ENCODE measurements around the gene ZNF622. TPM values are rescaled to one million over a fixed set of nuclear protein-coding genes. Genes with fewer than 3 reads are reported as not detected.
A peak's percentile ranks its signal among the peaks of the same experiment; 100 is the strongest.
"Not testable (repeated sequence)": the region's sequence is repeated elsewhere in the genome, so short reads cannot be mapped to it uniquely, and the experiment has no call there.

The ZNF622 gene
- total RNA-seq, 1 donor from 2014 or later = 15.6 TPM

GRCh38 chr5:16437977-16438376, 27.6 kb downstream of the ZNF622 start:
- no peak for DNase-seq (ENCODE audit: low spot score)
- peak; percentile 37 for ATAC-seq

GRCh38 chr5:16436065-16436682, 29.4 kb downstream of the ZNF622 start:
- ATAC-seq; DNase-seq (ENCODE audit: low spot score): not testable (repeated sequence)

- ATAC-seq = no peak
- no peak for DNase-seq (ENCODE audit: low spot score)
These were observed 34.1 kb downstream of the ZNF622 start for GRCh38 chr5:16431490-16431889.

GRCh38 chr5:16430349-16431089, 35.1 kb downstream of the ZNF622 start:
- ATAC-seq (no peak), DNase-seq (ENCODE audit: low spot score) (no peak)

- no peak for DNase-seq (ENCODE audit: low spot score)
- no peak for ATAC-seq
These were observed 37.2 kb downstream of the ZNF622 start for GRCh38 chr5:16428359-16428758.

GRCh38 chr5:16427587-16427986, 38.0 kb downstream of the ZNF622 start:
- ATAC-seq = no peak
- DNase-seq (ENCODE audit: low spot score) = no peak

GRCh38 chr5:16418471-16418922, 47.1 kb downstream of the ZNF622 start:
- ATAC-seq (no peak), DNase-seq (ENCODE audit: low spot score) (no peak)

GRCh38 chr5:16417398-16418074, 48.1 kb downstream of the ZNF622 start:
- ATAC-seq (no peak), DNase-seq (ENCODE audit: low spot score) (no peak)

- DNase-seq (ENCODE audit: low spot score) (no peak), ATAC-seq (no peak)
These were observed 50.7 kb downstream of the ZNF622 start for GRCh38 chr5:16414861-16415260.

- DNase-seq (ENCODE audit: low spot score) = no peak
- ATAC-seq = no peak
These were observed 52.3 kb downstream of the ZNF622 start for GRCh38 chr5:16413166-16413860.

GRCh38 chr5:16412556-16412955, 53.0 kb downstream of the ZNF622 start:
- ATAC-seq = no peak

GRCh38 chr5:16411741-16412455, 53.7 kb downstream of the ZNF622 start:
- ATAC-seq (no peak), DNase-seq (ENCODE audit: low spot score) (no peak)

More at GRCh38 chr5:16412556-16412955, 53.0 kb downstream of the ZNF622 start:
- no peak for DNase-seq (ENCODE audit: low spot score)

- ATAC-seq = no peak
- DNase-seq (ENCODE audit: low spot score) = no peak
These were observed 54.4 kb downstream of the ZNF622 start for GRCh38 chr5:16411235-16411634.

GRCh38 chr5:16410338-16410737, 55.3 kb downstream of the ZNF622 start:
- no peak for DNase-seq (ENCODE audit: low spot score)
- ATAC-seq = no peak

- DNase-seq (ENCODE audit: low spot score) (no peak), ATAC-seq (no peak)
These were observed 59.0 kb downstream of the ZNF622 start for GRCh38 chr5:16406630-16407029.

- no peak for ATAC-seq
- DNase-seq (ENCODE audit: low spot score) = no peak
These were observed 59.6 kb downstream of the ZNF622 start for GRCh38 chr5:16406023-16406422.

All from left lobe of liver (tissue), 2 donors.